Uterus (tissue), 2 donors: Measurements from ENCODE around the gene XRCC4.

Experiments
- CTCF ChIP-seq, 4 experiments: fragments of 200-600 bp in 2 of 4; fragments of 450-650 bp in 2 of 4; sonication (generic) in 2 of 4; IDR thresholded peaks; one replicate each; pipeline ENCODE4 v1.5.1; 2016 to 2019; ENCODE audit warnings: antibody characterized with exemption in 4 of 4, mild to moderate bottlenecking in 2 of 4, moderate library complexity in 1 of 4
- POLR2A ChIP-seq, 2 donors: fragments of 450-650 bp; IDR thresholded peaks; one replicate each; pipeline ENCODE4 v1.6.1; 2016; ENCODE audit warnings: antibody characterized with exemption in 2 of 2, mild to moderate bottlenecking in 1 of 2, moderate library complexity in 1 of 2

- no peak for TF ChIP-seq CTCF (IDR thresholded peaks at IDR 0.05)
- no peak for TF ChIP-seq POLR2A (IDR thresholded peaks at IDR 0.05)
Observed at GRCh38 chr5:83072966-83073365, 4.4 kb upstream of the XRCC4 start.
